Ectodermal cell (in vitro differentiated cells): Measurements from ENCODE around the gene CEMP1.

Experiments used
- H3K27ac ChIP-seq: 2 replicates; pipeline ENCODE4 v1.7.0; 2013; ENCODE audit warnings: mild to moderate bottlenecking, low read depth, low read length; ENCODE audit not compliant: insufficient read depth, poor library complexity, severe bottlenecking
- H3K27me3 ChIP-seq: 2 replicates; pipeline ENCODE4 v1.7.0; 2013; ENCODE audit warnings: mild to moderate bottlenecking, low read length; ENCODE audit not compliant: insufficient read depth, control insufficient read depth, poor library complexity, severe bottlenecking
- H3K36me3 ChIP-seq: one replicate; pipeline ENCODE4 v1.7.0; 2013; ENCODE audit warnings: low read length; ENCODE audit not compliant: control insufficient read depth, insufficient read depth
- H3K4me1 ChIP-seq: one replicate; pipeline ENCODE4 v1.7.0; 2013; ENCODE audit warnings: low read length; ENCODE audit not compliant: control insufficient read depth, insufficient read depth
- H3K4me3 ChIP-seq: 2 replicates; pipeline ENCODE4 v1.7.0; 2013; ENCODE audit warnings: low read depth, low read length, control low read depth; ENCODE audit not compliant: insufficient read depth
- H3K9me3 ChIP-seq: 2 replicates; pipeline ENCODE4 v1.7.0; 2013; ENCODE audit warnings: mild to moderate bottlenecking, low read length, moderate library complexity; ENCODE audit not compliant: control insufficient read depth
- WGBS, 2 experiments: methylation state at CpG; one replicate each; pipeline ENCODE4 v1.1.7; 2013; ENCODE audit warnings: missing lambda C conversion rate in 2 of 2; 5-methylcytosine and 5-hydroxymethylcytosine counted together

The CEMP1 gene

DNA sequence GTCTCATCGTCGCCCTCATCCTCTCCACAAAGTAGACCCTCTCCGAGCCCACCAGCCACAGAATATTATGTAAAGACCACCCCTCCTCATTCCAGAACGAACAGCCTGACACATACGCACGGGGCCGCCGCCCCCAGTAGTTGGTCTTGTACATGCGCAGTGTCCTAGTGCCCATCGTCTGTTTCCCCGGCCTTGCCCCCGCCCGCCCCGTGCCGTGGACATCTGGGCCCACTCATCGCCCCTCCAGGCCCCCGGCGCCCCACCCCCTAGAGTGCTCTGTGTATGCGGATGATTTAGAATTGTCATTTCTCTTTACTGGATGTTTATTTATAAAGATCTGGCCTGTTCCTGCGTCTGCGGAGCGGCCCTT is 11.5 kb downstream of the CEMP1 start:
- peaks cover 9% of the 10 kb centered on the region for H3K36me3 ChIP-seq
- 86 to 87% methylated on average over 22 of the region's 22 CpGs for WGBS, 2 experiments
- peaks cover 26% of the 10 kb centered on the region for H3K4me1 ChIP-seq
- H3K4me3 ChIP-seq, result no peak overlapping the region
- H3K9me3 ChIP-seq, result no peaks in the 10 kb centered on the region
- no peaks in the 10 kb centered on the region for H3K27me3 ChIP-seq
- peak overlapping the region; percentile 36 for H3K27ac ChIP-seq

DNA sequence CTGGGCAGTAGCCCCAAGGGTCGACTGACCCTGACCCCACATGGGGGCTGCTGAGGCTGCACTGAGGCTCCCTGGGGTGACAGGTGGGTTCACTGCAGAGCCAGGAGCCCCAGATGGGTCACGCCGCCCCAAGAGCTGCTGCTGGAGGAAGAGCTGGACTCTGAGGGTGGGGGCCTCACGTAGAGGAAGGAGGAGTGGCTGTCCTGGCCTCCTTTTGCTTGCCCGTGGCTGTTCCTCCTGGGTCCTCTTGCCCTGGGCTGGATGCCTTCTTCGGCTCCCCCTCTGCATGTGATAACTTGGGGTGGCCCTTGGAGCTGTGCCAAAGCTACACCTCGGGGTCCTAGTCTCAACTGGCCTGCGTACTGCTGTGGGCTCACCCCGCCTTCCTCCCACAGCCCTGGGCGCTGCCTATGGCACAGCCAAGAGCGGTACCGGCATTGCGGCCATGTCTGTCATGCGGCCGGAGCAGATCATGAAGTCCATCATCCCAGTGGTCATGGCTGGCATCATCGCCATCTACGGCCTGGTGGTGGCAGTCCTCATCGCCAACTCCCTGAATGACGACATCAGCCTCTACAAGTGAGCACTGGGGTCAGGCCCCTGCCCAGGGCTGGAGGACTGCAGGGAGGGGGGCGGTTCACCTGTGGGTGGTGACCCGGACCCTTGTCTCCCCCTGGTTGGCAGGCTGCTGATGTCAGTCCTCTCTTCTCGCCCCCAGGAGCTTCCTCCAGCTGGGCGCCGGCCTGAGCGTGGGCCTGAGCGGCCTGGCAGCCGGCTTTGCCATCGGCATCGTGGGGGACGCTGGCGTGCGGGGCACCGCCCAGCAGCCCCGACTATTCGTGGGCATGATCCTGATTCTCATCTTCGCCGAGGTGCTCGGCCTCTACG is 12.1 kb downstream of the CEMP1 start:
- Histone ChIP-seq H3K36me3 (peaks cover 4% of the 10 kb centered on the region), H3K27ac (no peak overlapping the region), H3K9me3 (no peaks in the 10 kb centered on the region), H3K4me1 (peaks cover 26% of the 10 kb centered on the region), H3K27me3 (no peaks in the 10 kb centered on the region), H3K4me3 (no peak overlapping the region)
- WGBS, 2 experiments, result 94 to 96% methylated on average over 39 of the region's 39 CpGs

- H3K27ac ChIP-seq, result no peak overlapping the region
- peaks cover 28% of the 10 kb centered on the region for H3K4me1 ChIP-seq
- 92 to 93% methylated on average over 12 of the region's 12 CpGs for WGBS, 2 experiments
- no peak overlapping the region for H3K4me3 ChIP-seq
- no peaks in the 10 kb centered on the region for H3K9me3 ChIP-seq
- no peaks in the 10 kb centered on the region for H3K27me3 ChIP-seq
- no peaks in the 10 kb centered on the region for H3K36me3 ChIP-seq
Measured at GRCh38 chr16:2517954-2518605, 13.1 kb downstream of the CEMP1 start.

- no peak overlapping the region for H3K27ac ChIP-seq
- peaks cover 42% of the 10 kb centered on the region for H3K4me1 ChIP-seq
- WGBS, 2 experiments, result 85 to 86% methylated on average over 11 of the region's 11 CpGs
- no peaks in the 10 kb centered on the region for H3K27me3 ChIP-seq
- H3K36me3 ChIP-seq, result no peaks in the 10 kb centered on the region
- H3K4me3 ChIP-seq, result no peak overlapping the region
- no peaks in the 10 kb centered on the region for H3K9me3 ChIP-seq
Measured at GRCh38 chr16:2516391-2517240, 14.6 kb downstream of the CEMP1 start.

DNA sequence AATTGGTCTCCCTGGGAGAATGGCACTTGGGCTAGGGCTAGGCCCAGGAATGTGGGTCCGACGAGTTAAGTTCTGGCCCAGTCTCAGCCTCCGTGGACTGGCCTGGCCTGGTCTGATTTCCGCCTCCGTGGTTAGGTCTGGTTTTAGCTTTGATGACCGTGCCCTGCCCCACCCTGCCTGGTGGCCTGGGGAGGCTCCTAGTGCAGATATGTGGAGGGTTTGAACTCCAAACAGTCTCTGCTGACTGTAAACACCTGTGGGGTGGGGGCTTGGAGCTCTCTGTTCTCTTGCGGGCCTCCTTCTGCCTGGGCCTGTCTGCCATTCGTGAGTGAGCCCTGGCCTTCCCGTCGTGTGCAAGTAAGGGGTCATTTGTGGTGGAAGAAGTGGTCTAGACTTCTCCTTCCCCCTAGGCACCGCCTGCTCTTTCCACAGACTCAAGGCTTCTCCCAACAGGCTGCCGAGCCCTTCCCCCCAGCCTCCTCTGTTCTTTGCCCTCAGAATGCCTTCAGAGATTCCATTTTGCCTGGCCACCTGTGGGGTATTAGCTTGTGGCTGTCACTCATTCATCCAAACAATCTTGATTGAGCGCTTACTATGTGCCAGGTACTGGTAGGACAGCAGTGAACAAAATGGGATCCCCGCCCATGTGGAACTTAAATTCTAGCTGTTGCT is 15.9 kb downstream of the CEMP1 start:
- no peak overlapping the region for H3K27ac ChIP-seq

GRCh38 chr16:2514333-2515179 is 16.7 kb downstream of the CEMP1 start:
- Histone ChIP-seq H3K9me3 (no peaks in the 10 kb centered on the region), H3K27ac (peak overlapping the region; percentile 94), H3K4me3 (peak overlapping the region; percentile 90), H3K27me3 (no peaks in the 10 kb centered on the region), H3K36me3 (no peaks in the 10 kb centered on the region), H3K4me1 (peaks cover 41% of the 10 kb centered on the region)
- 2 to 3% methylated on average over 63 of the region's 63 CpGs for WGBS, 2 experiments

More for the DNA sequence above, 15.9 kb downstream of the CEMP1 start:
- 66 to 71% methylated on average over 12 to 14 of the region's 14 CpGs for WGBS, 2 experiments
- no peaks in the 10 kb centered on the region for H3K27me3 ChIP-seq
- peak overlapping the region; percentile 90 for H3K4me3 ChIP-seq
- H3K9me3 ChIP-seq, result no peaks in the 10 kb centered on the region
- peaks cover 41% of the 10 kb centered on the region for H3K4me1 ChIP-seq
- H3K36me3 ChIP-seq, result no peaks in the 10 kb centered on the region

DNA sequence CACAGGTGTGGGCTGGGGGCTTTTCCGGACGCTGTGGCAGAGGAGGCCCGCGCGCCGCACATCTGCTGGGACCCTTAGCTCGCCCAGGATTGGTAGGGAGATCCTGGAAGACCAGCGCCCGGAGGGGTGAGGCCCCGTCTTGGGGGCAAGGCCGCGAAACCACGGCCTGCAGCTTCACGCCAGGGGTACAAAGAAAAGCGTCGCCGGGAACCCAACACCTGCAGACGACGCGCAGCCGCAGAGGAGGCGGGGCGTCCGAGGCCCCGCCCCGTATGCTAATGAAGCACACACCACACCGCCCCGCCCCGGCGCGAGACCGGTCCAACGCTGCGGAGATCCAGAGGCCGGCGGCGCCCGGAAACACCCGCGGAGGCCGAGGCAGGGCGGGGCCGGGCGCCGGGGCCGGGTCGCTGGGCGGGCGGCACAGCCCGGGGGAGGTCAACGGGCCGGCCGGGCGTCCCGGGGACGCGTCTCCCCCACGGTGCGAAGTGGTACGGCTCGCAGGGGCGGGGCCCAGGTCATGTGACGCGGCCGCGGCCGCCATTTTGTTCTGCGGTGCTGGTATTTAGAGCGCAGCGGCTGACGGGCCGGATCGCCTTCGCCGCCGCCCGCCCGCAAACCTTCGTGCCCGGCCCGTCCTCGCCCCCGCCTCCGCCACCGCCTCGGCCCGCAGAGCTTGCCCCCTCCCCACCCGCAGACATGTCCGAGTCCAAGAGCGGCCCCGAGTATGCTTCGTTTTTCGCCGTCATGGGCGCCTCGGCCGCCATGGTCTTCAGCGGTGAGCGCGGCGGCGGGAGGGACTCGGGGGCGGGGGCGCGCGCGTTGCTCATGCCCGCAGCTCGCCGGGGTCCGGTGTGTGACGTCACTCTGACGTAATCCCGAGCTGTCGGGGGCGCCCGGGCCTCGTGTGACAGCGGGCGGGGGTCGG is 17.5 kb downstream of the CEMP1 start, which contains the start of gene ATP6V0C:
TSS of gene ATP6V0C (plus strand) at position 548 of the 928 bp plus-strand sequence. CDS start at position 700, 152 bp downstream.
- Histone ChIP-seq H3K27me3 (no peaks in the 10 kb centered on the region), H3K27ac (peak within 1 kb of the TSS; percentile 94), H3K4me1 (peaks cover 41% of the 10 kb centered on the region), H3K36me3 (no peaks in the 10 kb centered on the region), H3K9me3 (no peaks in the 10 kb centered on the region), H3K4me3 (peak within 1 kb of the TSS; percentile 90)
- 1% methylated on average over 122 of the region's 122 CpGs for WGBS, 2 experiments

- 49 to 53% methylated on average over 15 of the region's 15 CpGs for WGBS, 2 experiments
- H3K27ac ChIP-seq, result peak overlapping the region; percentile 94
- H3K9me3 ChIP-seq, result no peaks in the 10 kb centered on the region
- peak overlapping the region; percentile 90 for H3K4me3 ChIP-seq
- H3K27me3 ChIP-seq, result no peaks in the 10 kb centered on the region
- peaks cover 41% of the 10 kb centered on the region for H3K4me1 ChIP-seq
- H3K36me3 ChIP-seq, result no peaks in the 10 kb centered on the region
Measured at GRCh38 chr16:2512735-2513404, 18.3 kb downstream of the CEMP1 start.
